ENCODE data around the gene PCDHGA9.
A peak's percentile ranks its signal among the peaks of the same experiment; 100 is the strongest.

DNA sequence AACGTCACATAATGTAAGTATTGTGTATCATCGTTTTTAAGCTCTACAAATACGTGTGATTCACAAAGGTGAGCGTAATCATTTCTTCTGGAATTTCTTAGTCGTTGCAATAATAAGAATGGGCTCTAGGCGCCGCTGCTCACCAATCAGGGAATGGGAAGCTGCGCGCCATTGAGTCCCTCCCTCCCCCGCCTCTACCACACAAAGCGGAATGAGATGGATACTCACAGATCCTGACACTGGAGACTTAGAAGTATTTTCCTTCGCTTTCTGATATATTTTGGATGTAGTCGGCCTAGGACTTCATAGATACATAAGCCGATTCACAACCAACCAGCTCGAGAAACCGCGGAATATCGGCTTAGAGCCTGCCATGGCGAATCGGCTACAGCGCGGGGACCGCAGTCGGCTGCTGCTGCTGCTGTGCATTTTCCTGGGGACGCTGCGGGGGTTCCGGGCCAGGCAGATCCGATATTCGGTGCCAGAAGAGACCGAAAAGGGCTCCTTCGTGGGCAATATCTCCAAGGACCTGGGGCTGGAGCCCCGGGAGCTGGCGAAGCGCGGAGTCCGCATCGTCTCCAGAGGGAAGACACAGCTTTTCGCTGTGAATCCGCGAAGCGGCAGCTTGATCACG, 18.4 kb downstream of the PCDHGA9 start, which contains the start of gene PCDHGA11:
- TF ChIP-seq, protein P1, sequence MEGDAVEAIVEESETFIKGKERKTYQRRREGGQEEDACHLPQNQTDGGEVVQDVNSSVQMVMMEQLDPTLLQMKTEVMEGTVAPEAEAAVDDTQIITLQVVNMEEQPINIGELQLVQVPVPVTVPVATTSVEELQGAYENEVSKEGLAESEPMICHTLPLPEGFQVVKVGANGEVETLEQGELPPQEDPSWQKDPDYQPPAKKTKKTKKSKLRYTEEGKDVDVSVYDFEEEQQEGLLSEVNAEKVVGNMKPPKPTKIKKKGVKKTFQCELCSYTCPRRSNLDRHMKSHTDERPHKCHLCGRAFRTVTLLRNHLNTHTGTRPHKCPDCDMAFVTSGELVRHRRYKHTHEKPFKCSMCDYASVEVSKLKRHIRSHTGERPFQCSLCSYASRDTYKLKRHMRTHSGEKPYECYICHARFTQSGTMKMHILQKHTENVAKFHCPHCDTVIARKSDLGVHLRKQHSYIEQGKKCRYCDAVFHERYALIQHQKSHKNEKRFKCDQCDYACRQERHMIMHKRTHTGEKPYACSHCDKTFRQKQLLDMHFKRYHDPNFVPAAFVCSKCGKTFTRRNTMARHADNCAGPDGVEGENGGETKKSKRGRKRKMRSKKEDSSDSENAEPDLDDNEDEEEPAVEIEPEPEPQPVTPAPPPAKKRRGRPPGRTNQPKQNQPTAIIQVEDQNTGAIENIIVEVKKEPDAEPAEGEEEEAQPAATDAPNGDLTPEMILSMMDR (IDR thresholded peaks at IDR 0.05): peak; percentile 24 to 35 (median 31)
- no peak for TF ChIP-seq POLR2AphosphoS5 (IDR thresholded peaks at IDR 0.05)
- TF ChIP-seq POLR2A (IDR thresholded peaks at IDR 0.05; ENCODE audit: low read depth): no peak
